ENCODE measurements around the gene AIF1L. TPM values are rescaled to one million over a fixed set of nuclear protein-coding genes. Genes with fewer than 3 reads are reported as not detected.
"Not testable (repeated sequence)": the region's sequence is repeated elsewhere in the genome, so short reads cannot be mapped to it uniquely, and the experiment has no call there.

AIF1L gene
- total RNA-seq, 1 experiment from 2014 or later, result 5.6 TPM

DNA sequence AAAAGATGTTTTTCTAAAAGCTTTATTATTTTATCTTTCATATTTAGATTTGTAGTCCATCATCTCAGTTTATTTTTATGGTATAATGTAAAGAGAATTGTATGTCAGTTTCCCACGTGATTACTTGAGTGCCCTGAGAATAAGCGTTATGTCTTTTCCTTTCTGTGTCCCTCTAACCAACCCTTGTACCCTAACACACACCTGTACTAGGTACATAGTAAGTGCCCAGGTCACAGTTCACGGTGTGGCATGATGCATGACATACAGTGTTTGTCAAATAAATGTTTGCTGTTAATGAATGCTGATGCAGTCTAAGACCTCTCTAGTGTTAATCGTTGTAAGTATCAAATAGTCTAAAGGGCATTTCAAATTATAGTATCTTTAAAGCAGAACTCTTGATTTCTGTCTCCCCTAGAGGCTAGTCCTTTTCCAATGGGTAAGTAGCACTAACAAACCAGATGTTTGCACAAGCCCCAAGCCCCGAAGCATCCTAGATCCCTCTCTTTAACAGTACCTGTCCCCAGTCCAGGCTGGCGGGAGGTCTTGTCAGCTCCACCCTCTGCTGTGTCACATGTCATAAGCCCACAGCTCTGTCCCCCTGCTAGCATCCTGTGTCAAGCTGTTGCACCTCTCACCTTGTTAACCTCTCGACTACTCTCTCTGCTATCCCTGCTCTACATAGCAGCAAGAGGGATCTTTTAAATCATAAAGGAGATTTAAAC lies 52.8 kb downstream of the AIF1L start:
- ChIA-PET CTCF (no interaction called here), POLR2A (ENCODE audit: low non-redundant PET) (no interaction called here)
- TF ChIP-seq CTCF (conservative IDR thresholded peaks at IDR 0.05; ENCODE audit: low read depth, low read length) (no peak), EZH2 (IDR thresholded peaks at IDR 0.05; ENCODE audit: borderline replicate concordance, low read depth, low read length, poor library complexity, severe bottlenecking) (no peak)
- H3K9me3 ChIP-seq (ENCODE audit: low read depth, low read length, poor library complexity, severe bottlenecking), result no peaks in the 10 kb centered on the region
- peaks cover 95% of the 10 kb centered on the region for H3K36me3 ChIP-seq (ENCODE audit: insufficient read depth, low read length, poor library complexity, severe bottlenecking)
- no peaks in the 10 kb centered on the region for H3K4me1 ChIP-seq (ENCODE audit: insufficient read depth, low read length, poor library complexity, severe bottlenecking)
- DNase-seq (ENCODE audit: low spot score), result no peak
- intact Hi-C loops (cut with micrococcal nuclease; ENCODE audit: unreplicated experiment), result no loop called here
- H3K27me3 ChIP-seq (replicated peaks; ENCODE audit: insufficient read depth, low read depth, low read length, poor library complexity), result no peaks in the 10 kb centered on the region
- BruUV-seq (replicated peaks), result no TSS peak
- no peak overlapping the region for H3K4me3 ChIP-seq (ENCODE audit: low read depth, low read length, poor library complexity, severe bottlenecking)
- H3K27ac ChIP-seq (ENCODE audit: low read depth, low read length, poor library complexity, severe bottlenecking), result no peak overlapping the region

GRCh38 chr9:131149688-131150053 lies 53.3 kb downstream of the AIF1L start:
- POLR2A ChIA-PET (ENCODE audit: low non-redundant PET), result no interaction called here

DNA sequence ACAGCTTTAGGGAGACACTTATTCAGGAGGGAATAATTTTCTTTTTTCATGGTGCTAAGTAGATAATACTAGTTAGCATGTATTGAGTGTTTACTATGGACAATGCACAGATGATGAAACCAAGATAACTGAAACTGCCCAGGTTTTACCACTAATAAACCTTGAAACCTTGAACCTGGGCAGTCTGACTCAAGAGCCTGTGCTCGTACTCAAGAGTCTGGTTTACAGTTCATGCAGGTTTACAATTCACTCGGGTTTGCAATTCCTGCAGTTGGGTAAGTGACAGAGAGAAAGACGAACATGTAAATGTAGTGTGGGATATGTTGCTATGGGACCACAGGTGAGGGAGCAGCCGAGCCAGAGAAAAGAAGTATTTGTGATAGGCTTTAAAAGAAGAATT lies 57.3 kb downstream of the AIF1L start:
- Histone ChIP-seq H3K4me3 (ENCODE audit: low read depth, low read length, poor library complexity, severe bottlenecking) (no peak overlapping the region), H3K27ac (ENCODE audit: low read depth, low read length, poor library complexity, severe bottlenecking) (no peak overlapping the region), H3K36me3 (ENCODE audit: insufficient read depth, low read length, poor library complexity, severe bottlenecking) (peaks cover 71% of the 10 kb centered on the region), H3K4me1 (ENCODE audit: insufficient read depth, low read length, poor library complexity, severe bottlenecking) (no peaks in the 10 kb centered on the region), H3K9me3 (ENCODE audit: low read depth, low read length, poor library complexity, severe bottlenecking) (no peaks in the 10 kb centered on the region), H3K27me3 (replicated peaks; ENCODE audit: insufficient read depth, low read depth, low read length, poor library complexity) (no peaks in the 10 kb centered on the region)
- TF ChIP-seq CTCF (conservative IDR thresholded peaks at IDR 0.05; ENCODE audit: low read depth, low read length) (no peak), EZH2 (IDR thresholded peaks at IDR 0.05; ENCODE audit: borderline replicate concordance, low read depth, low read length, poor library complexity, severe bottlenecking) (no peak)
- no peak for DNase-seq (ENCODE audit: low spot score)
- ChIA-PET POLR2A (ENCODE audit: low non-redundant PET) (no interaction called here), CTCF (no interaction called here)
- intact Hi-C loops (cut with micrococcal nuclease; ENCODE audit: unreplicated experiment), result no loop called here
- no TSS peak for BruUV-seq (replicated peaks)

More at GRCh38 chr9:131149688-131150053, 53.3 kb downstream of the AIF1L start:
- Histone ChIP-seq H3K4me3 (ENCODE audit: low read depth, low read length, poor library complexity, severe bottlenecking) (no peak overlapping the region), H3K36me3 (ENCODE audit: insufficient read depth, low read length, poor library complexity, severe bottlenecking) (peaks cover 92% of the 10 kb centered on the region), H3K4me1 (ENCODE audit: insufficient read depth, low read length, poor library complexity, severe bottlenecking) (no peaks in the 10 kb centered on the region), H3K27ac (ENCODE audit: low read depth, low read length, poor library complexity, severe bottlenecking) (no peak overlapping the region), H3K9me3 (ENCODE audit: low read depth, low read length, poor library complexity, severe bottlenecking) (no peaks in the 10 kb centered on the region), H3K27me3 (replicated peaks; ENCODE audit: insufficient read depth, low read depth, low read length, poor library complexity) (no peaks in the 10 kb centered on the region)
- TF ChIP-seq EZH2 (IDR thresholded peaks at IDR 0.05; ENCODE audit: borderline replicate concordance, low read depth, low read length, poor library complexity, severe bottlenecking) (no peak), CTCF (conservative IDR thresholded peaks at IDR 0.05; ENCODE audit: low read depth, low read length) (no peak)
- BruUV-seq (replicated peaks), result no TSS peak
- CTCF ChIA-PET, result no interaction called here
- intact Hi-C loops (cut with micrococcal nuclease; ENCODE audit: unreplicated experiment), result no loop called here
- no peak for DNase-seq (ENCODE audit: low spot score)

DNA sequence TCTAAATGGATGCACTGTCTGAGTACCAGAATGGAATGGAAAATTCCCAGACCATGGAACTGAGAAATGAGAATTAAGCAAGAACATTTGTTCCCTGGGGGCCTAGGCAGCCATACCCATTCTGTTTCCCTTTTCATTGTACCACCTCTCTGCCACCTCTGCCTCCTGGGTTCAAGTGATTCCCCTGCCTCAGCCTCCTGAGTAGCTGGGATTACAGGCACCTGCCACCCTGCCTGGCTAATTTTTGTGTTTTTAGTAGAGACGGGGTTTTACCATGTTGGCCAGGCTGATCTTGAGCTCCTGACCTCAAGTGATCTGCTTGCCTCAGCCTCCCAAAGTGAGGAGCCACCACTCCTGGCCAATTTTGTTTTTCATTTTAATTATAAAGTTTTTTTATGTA lies 62.3 kb downstream of the AIF1L start:
- intact Hi-C loops (cut with micrococcal nuclease; ENCODE audit: unreplicated experiment); CTCF ChIA-PET; BruUV-seq (replicated peaks); H3K9me3 ChIP-seq (ENCODE audit: low read depth, low read length, poor library complexity, severe bottlenecking); DNase-seq (ENCODE audit: low spot score); H3K4me3 ChIP-seq (ENCODE audit: low read depth, low read length, poor library complexity, severe bottlenecking); H3K27me3 ChIP-seq (replicated peaks; ENCODE audit: insufficient read depth, low read depth, low read length, poor library complexity); H3K4me1 ChIP-seq (ENCODE audit: insufficient read depth, low read length, poor library complexity, severe bottlenecking); H3K27ac ChIP-seq (ENCODE audit: low read depth, low read length, poor library complexity, severe bottlenecking): not testable (repeated sequence)
- POLR2A ChIA-PET (ENCODE audit: low non-redundant PET), result interaction anchor here (0.6 kb wide), 1 partner anchor 469 kb away, joined by 18 read pairs; no protein-coding TSS in a partner anchor
- H3K36me3 ChIP-seq (ENCODE audit: insufficient read depth, low read length, poor library complexity, severe bottlenecking), result peaks cover 64% of the 10 kb centered on the region

All from A673 (cell line).